Mesenchymal stem cell (in vitro differentiated cells and primary cell): Measurements from ENCODE around the gene PDE3B.
"Not testable (repeated sequence)": the region's sequence is repeated elsewhere in the genome, so short reads cannot be mapped to it uniquely, and the experiment has no call there.

Experiments used
- DNase-seq: peaks from one replicate; pipeline ENCODE4 v3.0.0-alpha.2; 2013
- H2AFZ ChIP-seq: one replicate; pipeline ENCODE4 v1.6.1; 2013; ENCODE audit warnings: low read depth, mild to moderate bottlenecking, control low read depth, inconsistent platforms, low read length, moderate library complexity
- H2AK5ac ChIP-seq: 2 replicates; pipeline ENCODE4 v1.6.1; 2013; ENCODE audit warnings: low read length, moderate library complexity, mild to moderate bottlenecking, inconsistent platforms; ENCODE audit not compliant: severe bottlenecking
- H2BK120ac ChIP-seq: one replicate; pipeline ENCODE4 v1.6.1; 2013; ENCODE audit warnings: low read depth, mild to moderate bottlenecking, inconsistent platforms, low read length, moderate library complexity
- H2BK12ac ChIP-seq, 2 experiments: one replicate each; pipeline ENCODE4 v1.6.1; 2013; ENCODE audit warnings: inconsistent platforms in 2 of 2, low read length in 2 of 2, mild to moderate bottlenecking in 2 of 2, moderate library complexity in 2 of 2, control low read depth in 1 of 2
- H2BK15ac ChIP-seq: one replicate; pipeline ENCODE4 v1.6.1; 2013; ENCODE audit warnings: mild to moderate bottlenecking, low read depth, inconsistent platforms; ENCODE audit not compliant: poor library complexity, severe bottlenecking
- H2BK5ac ChIP-seq: 2 replicates; pipeline ENCODE4 v1.6.1; 2013; ENCODE audit warnings: low read depth, mild to moderate bottlenecking, low read length, control low read depth, inconsistent platforms; ENCODE audit not compliant: poor library complexity, severe bottlenecking
- H3K14ac ChIP-seq, 2 experiments: one replicate each; pipeline ENCODE4 v1.6.1; 2013; ENCODE audit warnings: inconsistent platforms in 2 of 2, low read length in 2 of 2, control low read depth in 1 of 2, mild to moderate bottlenecking in 1 of 2, moderate library complexity in 1 of 2
- H3K18ac ChIP-seq, 2 experiments: one replicate each; pipeline ENCODE4 v1.6.1; 2013; ENCODE audit warnings: inconsistent platforms in 2 of 2, low read length in 2 of 2, control low read depth in 1 of 2, low read depth in 1 of 2, mild to moderate bottlenecking in 1 of 2
- H3K23ac ChIP-seq, 2 experiments: one replicate each; pipeline ENCODE4 v1.6.1; 2013; ENCODE audit warnings: inconsistent platforms in 2 of 2, low read length in 2 of 2, mild to moderate bottlenecking in 2 of 2, moderate library complexity in 2 of 2, control low read depth in 1 of 2
- H3K27ac ChIP-seq: 2 replicates; pipeline ENCODE4 v1.5.1; 2013; ENCODE audit warnings: mild to moderate bottlenecking, moderate library complexity, low read length, control low read depth, inconsistent platforms; ENCODE audit not compliant: poor library complexity, severe bottlenecking
- H3K27me3 ChIP-seq, 2 experiments: 2 replicates each; pipeline versions ENCODE4 v1.6.1 to v1.7.0; 2013; ENCODE audit warnings: low read length in 2 of 2, mild to moderate bottlenecking in 2 of 2, moderate library complexity in 2 of 2, control low read depth in 1 of 2, inconsistent platforms in 1 of 2; ENCODE audit not compliant: control insufficient read depth in 1 of 2, insufficient read depth in 1 of 2
- H3K36me3 ChIP-seq, 2 experiments: 2 replicates each; pipeline versions ENCODE4 v1.6.1 to v1.7.0; 2013; ENCODE audit warnings: low read length in 2 of 2, control low read depth in 1 of 2, inconsistent platforms in 1 of 2, low read depth in 1 of 2, mild to moderate bottlenecking in 1 of 2; ENCODE audit not compliant: insufficient read depth in 2 of 2, control insufficient read depth in 1 of 2
- H3K4ac ChIP-seq, 2 experiments: one replicate each; pipeline ENCODE4 v1.6.1; 2013; ENCODE audit warnings: inconsistent platforms in 2 of 2, low read length in 2 of 2, mild to moderate bottlenecking in 2 of 2, moderate library complexity in 2 of 2, control low read depth in 1 of 2, low read depth in 1 of 2
- H3K4me1 ChIP-seq: 2 replicates; pipeline ENCODE4 v1.6.1; 2013; ENCODE audit warnings: low read depth, low read length, control low read depth; ENCODE audit not compliant: control insufficient read depth, insufficient read depth
- H3K4me2 ChIP-seq: 2 replicates; pipeline ENCODE4 v1.6.1; 2013; ENCODE audit warnings: low read length, mild to moderate bottlenecking, inconsistent platforms; ENCODE audit not compliant: poor library complexity, severe bottlenecking
- H3K4me3 ChIP-seq, 2 experiments: 2 replicates each; pipeline versions ENCODE4 v1.5.1 to v1.7.0; 2013; ENCODE audit warnings: low read length in 2 of 2, mild to moderate bottlenecking in 2 of 2, control low read depth in 1 of 2, low read depth in 1 of 2; ENCODE audit not compliant: insufficient read depth in 1 of 2
- H3K79me1 ChIP-seq: replicated peaks from 2 replicates; pipeline ENCODE4 v1.6.1; 2013; ENCODE audit warnings: mild to moderate bottlenecking, control low read depth, low read length, inconsistent platforms; ENCODE audit not compliant: poor library complexity, severe bottlenecking
- H3K9ac ChIP-seq: 2 replicates; pipeline ENCODE4 v1.7.0; 2013; ENCODE audit warnings: mild to moderate bottlenecking, low read length, moderate library complexity
- H3K9me3 ChIP-seq: 2 replicates; pipeline ENCODE4 v1.7.0; 2013; ENCODE audit warnings: mild to moderate bottlenecking, low read length; ENCODE audit not compliant: control insufficient read depth
- H4K8ac ChIP-seq: one replicate; pipeline ENCODE4 v1.6.1; 2013; ENCODE audit warnings: inconsistent platforms, mild to moderate bottlenecking, low read length, moderate library complexity
- H4K91ac ChIP-seq: one replicate; pipeline ENCODE4 v1.6.1; 2013; ENCODE audit warnings: mild to moderate bottlenecking, low read length, inconsistent platforms
- WGBS: methylation state at CpG from one replicate; pipeline ENCODE4 v1.1.7; 2013; ENCODE audit warnings: mixed read lengths; 5-methylcytosine and 5-hydroxymethylcytosine counted together

The PDE3B gene

GRCh38 chr11:14727215-14727614, 83.6 kb downstream of the PDE3B start:
- no peak overlapping the region for H4K91ac ChIP-seq
- no peak overlapping the region for H3K9ac ChIP-seq
- H3K9me3 ChIP-seq = no peaks in the 10 kb centered on the region
- H3K14ac ChIP-seq = no peak overlapping the region
- H3K4me2 ChIP-seq = no peak overlapping the region
- H3K27ac ChIP-seq = no peak overlapping the region
- H2BK5ac ChIP-seq = no peak overlapping the region
- no peak overlapping the region for H2AK5ac ChIP-seq
- no peaks in the 10 kb centered on the region for H3K79me1 ChIP-seq
- no peaks in the 10 kb centered on the region for H3K27me3 ChIP-seq
- no peak overlapping the region for H3K23ac ChIP-seq
- no peak overlapping the region for H3K4ac ChIP-seq
- no peak overlapping the region for H2AFZ ChIP-seq
- H2BK120ac ChIP-seq = no peak overlapping the region
- no peak overlapping the region for H2BK15ac ChIP-seq
- DNase-seq = no peak
- no peak overlapping the region for H2BK12ac ChIP-seq
- H3K36me3 ChIP-seq = no peaks in the 10 kb centered on the region
- no peak overlapping the region for H3K4me3 ChIP-seq
- no peak overlapping the region for H4K8ac ChIP-seq
- H3K18ac ChIP-seq = no peak overlapping the region
- H3K4me1 ChIP-seq = no peaks in the 10 kb centered on the region

GRCh38 chr11:14727746-14728145, 84.1 kb downstream of the PDE3B start:
- no peak for DNase-seq
- Histone ChIP-seq H2BK120ac (no peak overlapping the region), H3K4me3 (no peak overlapping the region), H3K9ac (no peak overlapping the region), H3K4me1 (no peaks in the 10 kb centered on the region), H2BK12ac (no peak overlapping the region), H3K36me3 (no peaks in the 10 kb centered on the region), H3K9me3 (no peaks in the 10 kb centered on the region), H3K27me3 (no peaks in the 10 kb centered on the region), H3K18ac (no peak overlapping the region), H4K8ac (no peak overlapping the region), H3K23ac (no peak overlapping the region), H2AK5ac (no peak overlapping the region), H2BK15ac (no peak overlapping the region), H3K79me1 (no peaks in the 10 kb centered on the region), H3K27ac (no peak overlapping the region), H3K14ac (no peak overlapping the region), H3K4ac (no peak overlapping the region), H2BK5ac (no peak overlapping the region), H4K91ac (no peak overlapping the region), H2AFZ (no peak overlapping the region), H3K4me2 (no peak overlapping the region)
- no CpG with 5 or more reads among the region's 1 CpG for WGBS

GRCh38 chr11:14740539-14740938, 96.9 kb downstream of the PDE3B start:
- H4K91ac ChIP-seq, H2BK15ac ChIP-seq, H3K4me3 ChIP-seq, H3K79me1 ChIP-seq, H2BK120ac ChIP-seq, H3K4me2 ChIP-seq, H3K23ac ChIP-seq, H3K27me3 ChIP-seq, H2AK5ac ChIP-seq, H2AFZ ChIP-seq, H3K14ac ChIP-seq, H3K27ac ChIP-seq, H3K4ac ChIP-seq, H2BK5ac ChIP-seq, H2BK12ac ChIP-seq, H3K9me3 ChIP-seq, H4K8ac ChIP-seq, DNase-seq, H3K36me3 ChIP-seq, H3K18ac ChIP-seq, H3K9ac ChIP-seq, H3K4me1 ChIP-seq: not testable (repeated sequence)
- WGBS = no CpG with 5 or more reads among the region's 2 CpGs

DNA sequence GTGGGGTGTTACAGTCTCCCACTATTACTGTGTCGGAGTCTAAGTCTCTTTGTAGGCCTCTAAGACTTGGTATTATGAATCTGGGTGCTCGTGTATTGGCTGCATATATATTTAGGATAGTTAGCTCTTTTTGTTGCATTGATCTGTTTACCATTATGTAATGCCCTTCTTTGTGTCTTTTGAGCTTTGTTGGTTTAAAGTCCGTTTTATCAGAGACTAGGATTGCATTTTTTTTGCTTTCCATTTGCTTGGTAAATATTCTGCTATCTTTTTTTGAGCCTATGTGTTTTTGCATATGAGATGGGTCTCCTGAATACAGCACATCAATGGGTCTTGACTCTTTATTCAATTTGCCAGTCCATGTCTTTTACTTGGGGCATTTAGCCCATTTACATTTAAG, 97.6 kb downstream of the PDE3B start:
- Histone ChIP-seq H3K14ac (no peak overlapping the region), H3K18ac (no peak overlapping the region), H2BK120ac (no peak overlapping the region), H3K4me3 (no peak overlapping the region), H2BK5ac (no peak overlapping the region), H3K23ac (no peak overlapping the region), H3K79me1 (no peaks in the 10 kb centered on the region), H2BK12ac (no peak overlapping the region), H4K8ac (no peak overlapping the region), H2BK15ac (no peak overlapping the region), H3K9me3 (peaks cover 4% of the 10 kb centered on the region), H3K36me3 (no peaks in the 10 kb centered on the region), H3K4me2 (no peak overlapping the region), H2AFZ (no peak overlapping the region), H3K4me1 (no peaks in the 10 kb centered on the region), H4K91ac (no peak overlapping the region), H3K27ac (no peak overlapping the region), H3K27me3 (no peaks in the 10 kb centered on the region), H3K9ac (no peak overlapping the region), H2AK5ac (no peak overlapping the region), H3K4ac (no peak overlapping the region)
- no peak for DNase-seq
- WGBS = 73% methylated on average over 3 of the region's 3 CpGs
